ENCODE data around the gene PPFIBP1.
"Not testable (repeated sequence)": the region's sequence is repeated elsewhere in the genome, so short reads cannot be mapped to it uniquely, and the experiment has no call there.

The PPFIBP1 gene

DNA sequence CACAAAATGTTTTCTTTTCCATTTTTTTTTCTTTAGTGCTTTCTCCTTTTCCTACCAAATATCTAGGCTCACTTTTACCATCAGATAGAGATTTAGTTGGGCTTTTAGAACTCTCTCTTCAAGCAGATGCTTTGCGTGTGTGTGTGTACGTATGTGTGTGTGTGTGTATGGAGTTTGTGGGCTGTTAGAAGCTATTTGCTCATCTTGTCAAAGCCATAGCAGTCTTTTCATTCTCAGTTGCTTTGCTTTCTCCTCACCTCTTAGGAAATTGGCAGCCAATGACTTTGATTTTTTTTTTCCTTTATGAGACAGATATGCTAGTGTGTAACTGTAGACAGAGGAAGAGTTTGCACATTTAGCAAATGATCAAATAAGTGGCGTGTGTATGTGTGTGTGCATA, 57.8 kb downstream of the PPFIBP1 start:
- not testable (repeated sequence) for H3K27ac Mint-ChIP-seq

DNA sequence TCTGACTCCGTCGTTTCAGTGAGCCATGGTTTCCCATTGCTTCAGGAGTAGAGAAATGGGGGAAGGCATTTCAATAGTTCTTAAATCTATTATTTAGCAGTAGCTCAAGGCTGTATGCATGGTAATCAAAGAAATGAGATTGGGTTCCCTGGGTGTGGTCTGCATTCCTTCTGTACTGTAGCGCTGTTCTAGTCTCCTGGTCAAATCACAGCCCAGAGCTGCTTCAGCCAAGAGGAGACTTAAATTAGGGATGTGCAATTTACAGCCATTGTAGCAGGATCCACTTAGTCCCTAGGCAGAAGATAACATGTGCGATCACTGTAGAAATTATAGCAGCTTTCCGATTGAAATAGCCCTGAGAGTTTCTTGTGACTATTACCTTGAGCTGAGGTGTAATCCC, 58.4 kb downstream of the PPFIBP1 start:
- not testable (repeated sequence) for H3K9me3 Mint-ChIP-seq, H3K36me3 Mint-ChIP-seq, H3K4me3 Mint-ChIP-seq, H3K27me3 Mint-ChIP-seq, H3K27ac Mint-ChIP-seq
- H3K4me1 Mint-ChIP-seq: peaks cover 12% of the 10 kb centered on the region

More for the DNA sequence above, 57.8 kb downstream of the PPFIBP1 start:
- peaks cover 12% of the 10 kb centered on the region for H3K4me1 Mint-ChIP-seq
- H3K4me3 Mint-ChIP-seq, H3K27me3 Mint-ChIP-seq, H3K36me3 Mint-ChIP-seq, H3K9me3 Mint-ChIP-seq: not testable (repeated sequence)

GRCh38 chr12:27583057-27583797, 59.2 kb downstream of the PPFIBP1 start:
- H3K4me1 Mint-ChIP-seq: peaks cover 20% of the 10 kb centered on the region
- no peaks in the 10 kb centered on the region for H3K27me3 Mint-ChIP-seq
- peaks cover 6% of the 10 kb centered on the region for H3K36me3 Mint-ChIP-seq
- no peaks in the 10 kb centered on the region for H3K9me3 Mint-ChIP-seq
- no peak overlapping the region for H3K27ac Mint-ChIP-seq
- no peak overlapping the region for H3K4me3 Mint-ChIP-seq

DNA sequence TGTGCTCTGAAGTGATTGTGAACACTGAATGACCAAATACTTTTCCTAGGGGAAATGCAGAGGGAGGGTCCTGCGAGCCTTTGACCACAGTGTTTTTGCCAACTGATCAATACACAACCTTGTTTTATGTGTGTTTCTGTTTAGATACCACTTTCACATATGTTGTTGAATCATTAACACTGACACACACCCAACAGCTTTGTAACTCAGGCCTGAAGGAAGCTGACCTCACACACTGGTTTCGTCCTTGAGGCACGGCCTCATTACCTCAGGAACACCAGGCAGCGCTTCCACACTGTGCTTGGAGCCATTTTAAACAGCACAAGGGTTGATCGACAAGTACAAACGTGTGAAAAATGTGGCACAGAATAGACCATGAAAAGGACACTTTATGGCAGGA, 60.0 kb downstream of the PPFIBP1 start:
- Mint-ChIP-seq H3K9me3 (no peaks in the 10 kb centered on the region), H3K4me1 (peaks cover 28% of the 10 kb centered on the region), H3K36me3 (peaks cover 2% of the 10 kb centered on the region), H3K27ac (no peak overlapping the region), H3K27me3 (no peaks in the 10 kb centered on the region), H3K4me3 (no peak overlapping the region)

GRCh38 chr12:27585739-27586265, 61.8 kb downstream of the PPFIBP1 start:
- Mint-ChIP-seq H3K36me3 (peaks cover 2% of the 10 kb centered on the region), H3K4me3 (no peak overlapping the region), H3K9me3 (no peaks in the 10 kb centered on the region), H3K27ac (no peak overlapping the region), H3K4me1 (peaks cover 25% of the 10 kb centered on the region), H3K27me3 (no peaks in the 10 kb centered on the region)

DNA sequence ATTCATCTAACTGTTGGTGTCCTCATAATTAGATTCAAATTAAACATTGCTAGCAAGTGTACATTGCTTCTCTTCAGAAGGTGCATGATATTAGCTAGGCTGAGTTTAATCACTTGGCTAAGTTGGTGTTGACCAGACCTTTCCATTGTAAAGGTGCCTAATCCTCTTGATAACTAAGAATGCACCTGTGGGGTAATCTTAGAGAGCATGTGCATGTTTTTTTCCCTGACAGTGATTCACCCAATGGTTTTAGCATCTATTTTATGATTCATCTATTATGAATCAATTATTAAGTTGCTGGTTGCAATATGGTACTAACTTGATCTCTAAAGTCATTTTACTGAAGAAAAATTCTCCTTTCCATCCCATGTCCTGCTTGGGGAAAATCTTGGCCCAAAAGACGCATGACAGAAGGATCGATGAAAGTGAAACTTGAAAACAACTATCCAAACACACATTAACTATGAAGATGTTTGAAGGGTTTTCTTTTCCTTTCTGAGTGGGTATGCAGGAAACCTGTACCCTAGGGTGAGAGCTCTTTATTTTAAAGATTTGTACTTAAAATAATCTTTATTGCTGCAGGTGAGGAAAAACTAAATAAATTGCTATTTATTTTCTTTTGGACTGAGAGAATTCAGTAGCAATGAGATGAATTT, 64.2 kb downstream of the PPFIBP1 start:
- H3K36me3 Mint-ChIP-seq, H3K27me3 Mint-ChIP-seq, H3K9me3 Mint-ChIP-seq: not testable (repeated sequence)
- Mint-ChIP-seq H3K4me3 (peak overlapping the region; percentile 63), H3K4me1 (peaks cover 17% of the 10 kb centered on the region), H3K27ac (peak overlapping the region; percentile 84)

DNA sequence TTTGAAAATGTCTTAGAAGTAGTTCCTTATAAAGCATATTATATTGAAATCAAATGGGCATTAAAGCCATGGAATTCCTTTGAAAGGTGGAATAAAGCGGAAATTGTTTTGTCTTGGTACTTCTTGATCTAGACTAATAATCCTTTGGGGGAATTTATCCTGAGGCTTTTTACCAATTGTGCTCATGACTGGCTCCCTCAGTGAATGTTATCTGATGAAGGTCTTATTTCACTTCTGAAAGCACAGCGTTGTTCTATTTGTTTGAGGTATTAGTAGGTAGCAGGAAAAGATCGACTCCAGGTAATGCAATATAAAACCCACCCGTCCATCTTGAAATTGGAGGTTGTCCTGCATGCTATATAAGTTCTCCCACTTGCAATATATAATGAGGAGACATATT, 64.8 kb downstream of the PPFIBP1 start:
- H3K9me3 Mint-ChIP-seq: no peaks in the 10 kb centered on the region
- no peak overlapping the region for H3K27ac Mint-ChIP-seq
- H3K27me3 Mint-ChIP-seq: no peaks in the 10 kb centered on the region
- H3K4me1 Mint-ChIP-seq: peaks cover 17% of the 10 kb centered on the region
- no peak overlapping the region for H3K4me3 Mint-ChIP-seq
- H3K36me3 Mint-ChIP-seq: peaks cover 3% of the 10 kb centered on the region

GRCh38 chr12:27589419-27589818, 65.4 kb downstream of the PPFIBP1 start:
- H3K27me3 Mint-ChIP-seq: no peaks in the 10 kb centered on the region
- no peak overlapping the region for H3K27ac Mint-ChIP-seq
- no peaks in the 10 kb centered on the region for H3K9me3 Mint-ChIP-seq
- H3K36me3 Mint-ChIP-seq: peaks cover 2% of the 10 kb centered on the region
- peaks cover 17% of the 10 kb centered on the region for H3K4me1 Mint-ChIP-seq
- H3K4me3 Mint-ChIP-seq: no peak overlapping the region

- H3K27ac Mint-ChIP-seq: not testable (repeated sequence)
Observed at GRCh38 chr12:27591698-27592097, 67.7 kb downstream of the PPFIBP1 start.

GRCh38 chr12:27592548-27592947, 68.5 kb downstream of the PPFIBP1 start:
- H3K4me3 Mint-ChIP-seq: no peak overlapping the region
- no peaks in the 10 kb centered on the region for H3K27me3 Mint-ChIP-seq
- H3K9me3 Mint-ChIP-seq: no peaks in the 10 kb centered on the region
- peaks cover 2% of the 10 kb centered on the region for H3K36me3 Mint-ChIP-seq
- peaks cover 16% of the 10 kb centered on the region for H3K4me1 Mint-ChIP-seq
- no peak overlapping the region for H3K27ac Mint-ChIP-seq

More at GRCh38 chr12:27591698-27592097, 67.7 kb downstream of the PPFIBP1 start:
- peaks cover 17% of the 10 kb centered on the region for H3K4me1 Mint-ChIP-seq
- H3K9me3 Mint-ChIP-seq, H3K4me3 Mint-ChIP-seq, H3K27me3 Mint-ChIP-seq, H3K36me3 Mint-ChIP-seq: not testable (repeated sequence)

GRCh38 chr12:27593266-27593665, 69.3 kb downstream of the PPFIBP1 start:
- peaks cover 4% of the 10 kb centered on the region for H3K36me3 Mint-ChIP-seq
- H3K4me3 Mint-ChIP-seq: no peak overlapping the region
- peaks cover 5% of the 10 kb centered on the region for H3K9me3 Mint-ChIP-seq
- H3K27ac Mint-ChIP-seq: no peak overlapping the region
- no peaks in the 10 kb centered on the region for H3K27me3 Mint-ChIP-seq
- H3K4me1 Mint-ChIP-seq: peaks cover 9% of the 10 kb centered on the region

- Mint-ChIP-seq H3K4me1 (no peaks in the 10 kb centered on the region), H3K9me3 (peaks cover 6% of the 10 kb centered on the region), H3K4me3 (no peak overlapping the region), H3K36me3 (peaks cover 4% of the 10 kb centered on the region), H3K27me3 (no peaks in the 10 kb centered on the region), H3K27ac (no peak overlapping the region)
Observed at GRCh38 chr12:27595231-27595642, 71.2 kb downstream of the PPFIBP1 start.

DNA sequence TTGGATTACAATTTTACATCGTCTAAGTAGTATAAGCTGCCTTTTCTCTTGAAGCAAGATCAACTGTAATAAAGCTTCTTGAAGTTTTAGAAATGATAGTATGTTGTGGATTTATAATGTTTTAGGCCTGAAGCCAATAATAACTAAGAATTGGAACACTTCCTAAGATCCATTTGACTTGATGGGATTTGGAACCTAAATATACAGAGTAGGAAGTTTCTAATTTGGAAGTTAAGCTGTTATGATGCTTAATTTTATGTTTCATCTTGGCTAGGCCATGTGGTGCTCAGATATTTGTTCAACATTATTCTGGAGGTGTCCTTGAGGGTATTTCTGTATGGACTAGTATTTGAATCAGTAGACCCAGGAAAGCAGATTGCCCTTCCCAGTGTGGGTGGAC, 74.9 kb downstream of the PPFIBP1 start:
- H3K4me1 Mint-ChIP-seq, H3K9me3 Mint-ChIP-seq, H3K27ac Mint-ChIP-seq, H3K4me3 Mint-ChIP-seq, H3K36me3 Mint-ChIP-seq, H3K27me3 Mint-ChIP-seq: not testable (repeated sequence)

GRCh38 chr12:27601056-27601828, 77.2 kb downstream of the PPFIBP1 start:
- H3K27me3 Mint-ChIP-seq, H3K4me3 Mint-ChIP-seq, H3K27ac Mint-ChIP-seq, H3K4me1 Mint-ChIP-seq, H3K36me3 Mint-ChIP-seq: not testable (repeated sequence)
- peaks cover 12% of the 10 kb centered on the region for H3K9me3 Mint-ChIP-seq

DNA sequence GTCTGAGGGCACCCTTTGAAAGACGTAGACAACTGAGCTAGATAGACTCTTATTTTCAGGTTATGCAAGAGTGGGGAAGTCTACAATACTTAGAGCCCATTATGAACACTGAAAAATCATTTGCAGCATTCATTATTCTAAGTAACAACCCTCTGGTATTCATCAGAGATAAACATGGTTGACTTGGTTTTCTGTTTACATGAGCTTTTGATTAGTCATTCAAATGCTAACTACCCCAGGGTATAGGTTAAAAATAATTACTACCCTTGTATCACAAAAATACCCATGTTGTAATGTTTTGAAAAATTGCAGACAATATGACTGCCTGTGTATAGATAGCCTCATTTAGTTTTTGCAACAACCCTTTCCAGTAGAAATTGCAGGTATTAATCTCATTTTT, 78.5 kb downstream of the PPFIBP1 start:
- Mint-ChIP-seq H3K4me3 (no peak overlapping the region), H3K4me1 (no peaks in the 10 kb centered on the region), H3K27me3 (no peaks in the 10 kb centered on the region), H3K27ac (no peak overlapping the region), H3K9me3 (peaks cover 12% of the 10 kb centered on the region), H3K36me3 (peaks cover 2% of the 10 kb centered on the region)

- H3K27me3 Mint-ChIP-seq: no peaks in the 10 kb centered on the region
- no peaks in the 10 kb centered on the region for H3K4me1 Mint-ChIP-seq
- H3K4me3 Mint-ChIP-seq: no peak overlapping the region
- peaks cover 6% of the 10 kb centered on the region for H3K9me3 Mint-ChIP-seq
- no peak overlapping the region for H3K27ac Mint-ChIP-seq
- H3K36me3 Mint-ChIP-seq: no peaks in the 10 kb centered on the region
Observed at GRCh38 chr12:27604431-27604830, 80.4 kb downstream of the PPFIBP1 start.

Data from activated naive CD4-positive, alpha-beta T cell treated with anti-CD3 and anti-CD28 coated beads, Interleukin-2, amount 50 U/mL, for 24 hours (primary cell).